Measurements from ENCODE around the gene DIP2A.
"Not testable (repeated sequence)": the region's sequence is repeated elsewhere in the genome, so short reads cannot be mapped to it uniquely, and the experiment has no call there.

DIP2A gene

DNA sequence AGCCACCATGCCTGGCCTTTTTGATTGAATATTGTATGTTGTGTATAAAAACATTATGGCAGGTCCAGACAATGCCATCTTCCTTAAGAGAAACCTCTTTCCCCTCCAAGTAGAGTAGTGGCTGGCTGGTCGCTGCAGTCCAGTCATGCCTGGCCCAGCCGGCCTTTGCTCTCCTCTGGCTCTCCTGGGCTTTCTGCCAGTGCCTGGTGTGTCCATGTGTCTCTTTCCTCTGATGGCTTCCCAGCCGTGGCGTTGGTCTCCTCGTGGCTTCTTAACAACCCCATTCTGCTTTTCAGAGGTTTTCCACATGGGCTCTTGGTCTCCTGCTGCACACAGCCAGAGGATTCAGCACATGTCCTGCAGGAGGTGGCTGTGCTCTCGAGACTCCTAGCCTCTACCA, 58.7 kb downstream of the DIP2A start:
- H3K4me3 ChIP-seq (replicated peaks; ENCODE audit: low read depth, low read length) = no peak overlapping the region
- no peak for DNase-seq (ENCODE audit: low read depth)
- TF ChIP-seq, protein P1, sequence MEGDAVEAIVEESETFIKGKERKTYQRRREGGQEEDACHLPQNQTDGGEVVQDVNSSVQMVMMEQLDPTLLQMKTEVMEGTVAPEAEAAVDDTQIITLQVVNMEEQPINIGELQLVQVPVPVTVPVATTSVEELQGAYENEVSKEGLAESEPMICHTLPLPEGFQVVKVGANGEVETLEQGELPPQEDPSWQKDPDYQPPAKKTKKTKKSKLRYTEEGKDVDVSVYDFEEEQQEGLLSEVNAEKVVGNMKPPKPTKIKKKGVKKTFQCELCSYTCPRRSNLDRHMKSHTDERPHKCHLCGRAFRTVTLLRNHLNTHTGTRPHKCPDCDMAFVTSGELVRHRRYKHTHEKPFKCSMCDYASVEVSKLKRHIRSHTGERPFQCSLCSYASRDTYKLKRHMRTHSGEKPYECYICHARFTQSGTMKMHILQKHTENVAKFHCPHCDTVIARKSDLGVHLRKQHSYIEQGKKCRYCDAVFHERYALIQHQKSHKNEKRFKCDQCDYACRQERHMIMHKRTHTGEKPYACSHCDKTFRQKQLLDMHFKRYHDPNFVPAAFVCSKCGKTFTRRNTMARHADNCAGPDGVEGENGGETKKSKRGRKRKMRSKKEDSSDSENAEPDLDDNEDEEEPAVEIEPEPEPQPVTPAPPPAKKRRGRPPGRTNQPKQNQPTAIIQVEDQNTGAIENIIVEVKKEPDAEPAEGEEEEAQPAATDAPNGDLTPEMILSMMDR (IDR thresholded peaks at IDR 0.05; ENCODE audit: low read length, missing control alignments) = no peak

DNA sequence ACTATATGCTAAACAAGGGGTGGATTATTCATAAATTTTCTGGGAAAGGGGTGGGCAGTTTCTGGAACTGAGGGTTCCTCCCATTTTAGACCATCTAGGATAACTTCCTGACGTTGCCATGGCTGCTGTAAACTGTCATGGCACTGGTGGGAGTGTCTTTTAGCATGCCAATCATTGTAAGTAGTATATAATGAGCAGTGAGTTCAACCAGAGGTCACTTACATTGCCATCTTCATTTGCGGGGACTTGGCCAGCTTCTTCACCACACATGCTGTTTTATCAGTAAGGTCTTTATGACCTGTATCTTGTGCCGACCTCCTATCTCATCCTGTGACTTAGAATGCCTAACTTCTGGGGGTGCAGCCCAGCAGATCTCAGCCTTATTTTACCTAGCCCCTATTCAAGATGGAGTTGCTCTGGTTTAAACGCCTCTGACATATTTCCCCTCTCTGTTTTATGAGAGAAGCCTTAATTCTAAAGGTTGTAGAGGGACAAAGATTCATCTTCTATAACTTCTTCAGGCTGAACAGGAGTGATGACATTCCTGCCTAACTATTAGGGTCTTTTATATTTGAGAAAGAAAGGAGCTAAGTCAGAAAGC, 60.4 kb downstream of the DIP2A start:
- peak; percentile 38 for DNase-seq (ENCODE audit: low read depth)
- H3K4me3 ChIP-seq (replicated peaks; ENCODE audit: low read depth, low read length) = no peak overlapping the region
- TF ChIP-seq, protein P1 (IDR thresholded peaks at IDR 0.05; ENCODE audit: low read length, missing control alignments) = no peak

DNA sequence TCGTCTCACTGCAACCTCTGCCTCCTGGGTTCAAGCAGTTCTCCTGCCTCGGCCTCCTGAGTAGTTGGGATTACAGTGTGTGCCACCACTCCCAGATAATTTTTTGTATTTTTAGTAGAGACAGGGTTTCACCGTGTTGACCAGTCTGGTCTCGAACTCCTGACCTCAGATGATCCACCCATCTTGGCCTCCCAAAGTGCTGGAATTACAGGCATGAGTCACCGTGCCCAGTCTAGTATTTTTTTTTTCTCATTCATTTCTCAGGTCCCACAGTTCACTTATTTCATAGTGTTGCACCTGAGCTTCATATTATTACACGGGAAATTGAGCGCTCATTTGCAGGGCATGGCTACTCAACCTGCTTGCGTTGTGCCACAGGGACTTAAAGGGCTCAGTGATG, 68.7 kb downstream of the DIP2A start:
- not testable (repeated sequence) for DNase-seq (ENCODE audit: low read depth)

DNA sequence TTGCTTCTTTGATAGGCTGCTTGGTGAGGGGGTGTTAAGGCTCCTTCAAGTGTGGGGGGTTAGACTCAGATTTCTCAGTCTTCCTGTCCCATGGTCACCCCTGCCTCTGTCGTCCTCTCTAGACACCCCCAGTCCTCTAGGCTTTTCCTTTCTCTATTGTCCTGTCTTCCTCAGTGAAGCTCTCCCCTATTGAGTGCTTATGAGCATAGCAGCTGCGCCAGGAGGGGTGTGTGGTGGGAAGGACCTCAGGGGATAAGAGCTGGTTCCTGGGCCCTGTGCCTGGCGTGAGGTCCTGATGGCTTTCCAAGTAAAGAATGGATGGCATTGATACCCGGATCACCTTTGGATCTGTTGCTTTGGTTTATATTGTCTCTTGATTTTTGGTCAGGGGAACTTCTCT, 69.1 kb downstream of the DIP2A start:
- DNase-seq (ENCODE audit: low read depth) = no peak
- no peak overlapping the region for H3K4me3 ChIP-seq (replicated peaks; ENCODE audit: low read depth, low read length)
- TF ChIP-seq, protein P1 (IDR thresholded peaks at IDR 0.05; ENCODE audit: low read length, missing control alignments) = no peak

More for the DNA sequence above, 68.7 kb downstream of the DIP2A start:
- not testable (repeated sequence) for H3K4me3 ChIP-seq (replicated peaks; ENCODE audit: low read depth, low read length)

DNA sequence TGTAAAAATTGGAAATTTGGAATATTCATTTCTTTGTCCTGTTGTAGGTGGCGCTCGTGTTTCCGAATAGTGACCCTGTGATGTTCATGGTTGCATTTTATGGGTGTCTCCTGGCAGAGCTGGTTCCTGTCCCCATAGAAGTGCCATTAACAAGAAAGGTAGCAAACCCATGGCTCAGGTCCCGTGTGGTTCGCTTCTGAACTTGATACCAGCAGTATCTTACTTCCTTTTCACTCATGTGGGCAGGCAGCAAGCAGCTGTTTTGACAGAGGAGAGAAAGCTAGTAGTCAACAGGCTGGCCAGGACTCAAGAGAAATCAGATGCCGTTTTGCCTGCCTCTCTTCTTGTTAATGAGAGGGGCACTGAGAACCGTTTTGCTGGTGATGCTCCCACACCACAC, 73.4 kb downstream of the DIP2A start:
- DNase-seq (ENCODE audit: low read depth) = no peak
- TF ChIP-seq, protein P1 (IDR thresholded peaks at IDR 0.05; ENCODE audit: low read length, missing control alignments) = no peak
- no peak overlapping the region for H3K4me3 ChIP-seq (replicated peaks; ENCODE audit: low read depth, low read length)

GRCh38 chr21:46537026-46537425, 78.3 kb downstream of the DIP2A start:
- no peak for DNase-seq (ENCODE audit: low read depth)
- TF ChIP-seq, protein P1 (IDR thresholded peaks at IDR 0.05; ENCODE audit: low read length, missing control alignments) = no peak
- H3K4me3 ChIP-seq (replicated peaks; ENCODE audit: low read depth, low read length) = no peak overlapping the region

- H3K4me3 ChIP-seq (replicated peaks; ENCODE audit: low read depth, low read length) = no peak overlapping the region
- DNase-seq (ENCODE audit: low read depth) = no peak
- TF ChIP-seq, protein P1 (IDR thresholded peaks at IDR 0.05; ENCODE audit: low read length, missing control alignments) = no peak
Observed at GRCh38 chr21:46538262-46538661, 79.6 kb downstream of the DIP2A start.

Measured in fibroblast of pulmonary artery (primary cell).